Stimulated activated CD8-positive, alpha-beta memory T cell treated with anti-CD3 and anti-CD28 coated beads, Interleukin-7, amount 100 ng/mL, for 24 hours (primary cell): Measurements from ENCODE around the gene TKT.

Experiments
- DNase-seq: peaks from one replicate; pipeline ENCODE4 v3.0.0-alpha.2; 2020; ENCODE audit warnings: low read depth

Gene TKT

GRCh38 chr3:53240989-53241972 is 14.5 kb downstream of the TKT start:
- no peak for DNase-seq

- DNase-seq, result no peak
These were observed 16.0 kb downstream of the TKT start for GRCh38 chr3:53239800-53240199.

- DNase-seq, result no peak
These were observed 16.9 kb downstream of the TKT start for GRCh38 chr3:53238886-53239285.

GRCh38 chr3:53238051-53238850 is 17.6 kb downstream of the TKT start:
- DNase-seq, result no peak

- DNase-seq, result no peak
These were observed 19.5 kb downstream of the TKT start for GRCh38 chr3:53236112-53236841.

- no peak for DNase-seq
These were observed 20.3 kb downstream of the TKT start for GRCh38 chr3:53235545-53235944.

GRCh38 chr3:53234841-53235232 is 21.0 kb downstream of the TKT start:
- no peak for DNase-seq

GRCh38 chr3:53234130-53234840 is 21.5 kb downstream of the TKT start:
- no peak for DNase-seq

GRCh38 chr3:53232641-53233377 is 23.0 kb downstream of the TKT start:
- no peak for DNase-seq

GRCh38 chr3:53231532-53232511 is 24.0 kb downstream of the TKT start:
- DNase-seq, result no peak

GRCh38 chr3:53230789-53231188 is 25.0 kb downstream of the TKT start:
- DNase-seq, result no peak

- no peak for DNase-seq
These were observed 25.7 kb downstream of the TKT start for GRCh38 chr3:53230041-53230621.

- no peak for DNase-seq
These were observed 26.2 kb downstream of the TKT start for GRCh38 chr3:53229606-53230005.

GRCh38 chr3:53229171-53229570 is 26.7 kb downstream of the TKT start:
- no peak for DNase-seq

GRCh38 chr3:53227993-53228885 is 27.6 kb downstream of the TKT start:
- DNase-seq, result no peak

- DNase-seq, result no peak
These were observed 28.9 kb downstream of the TKT start for GRCh38 chr3:53226841-53227407.

- DNase-seq, result no peak
These were observed 29.5 kb downstream of the TKT start for GRCh38 chr3:53226142-53226840.
